IPS-15b (cell line): ENCODE measurements around the gene LYZL1.
"Not testable (repeated sequence)": the region's sequence is repeated elsewhere in the genome, so short reads cannot be mapped to it uniquely, and the experiment has no call there.

ENCODE experiments used
- H3K27me3 ChIP-seq: one replicate; pipeline ENCODE4 v1.6.1; 2013; ENCODE audit warnings: low read length; ENCODE audit not compliant: control insufficient read depth, insufficient read depth
- H3K36me3 ChIP-seq: one replicate; pipeline ENCODE4 v1.6.1; 2013; ENCODE audit warnings: low read length; ENCODE audit not compliant: control insufficient read depth, insufficient read depth
- H3K4me1 ChIP-seq: one replicate; pipeline ENCODE4 v1.6.1; 2013; ENCODE audit warnings: mild to moderate bottlenecking, low read length; ENCODE audit not compliant: control insufficient read depth, insufficient read depth
- H3K4me3 ChIP-seq: one replicate; pipeline ENCODE4 v1.5.1; 2013; ENCODE audit warnings: low read depth, low read length
- H3K9ac ChIP-seq: one replicate; pipeline ENCODE4 v1.6.1; 2013; ENCODE audit warnings: low read depth, mild to moderate bottlenecking, low read length
- H3K9me3 ChIP-seq: one replicate; pipeline ENCODE4 v1.6.1; 2013; ENCODE audit warnings: mild to moderate bottlenecking, low read length; ENCODE audit not compliant: control insufficient read depth, insufficient read depth

Gene LYZL1

GRCh38 chr10:29288906-29289305 is at the start of gene LYZL1:
LYZL1 (plus strand) TSS chr10:29289070; CDS start chr10:29291868, 2,798 bp downstream.
- not testable (repeated sequence) for H3K9me3 ChIP-seq, H3K4me3 ChIP-seq, H3K4me1 ChIP-seq, H3K9ac ChIP-seq, H3K36me3 ChIP-seq, H3K27me3 ChIP-seq

GRCh38 chr10:29239569-29240472 is 49.0 kb upstream of the LYZL1 start:
- H3K4me3 ChIP-seq = no peak overlapping the region
- no peaks in the 10 kb centered on the region for H3K9me3 ChIP-seq
- H3K9ac ChIP-seq = no peak overlapping the region
- peaks cover 3% of the 10 kb centered on the region for H3K4me1 ChIP-seq
- no peaks in the 10 kb centered on the region for H3K27me3 ChIP-seq
- H3K36me3 ChIP-seq = no peaks in the 10 kb centered on the region

GRCh38 chr10:29240986-29241660 is 47.7 kb upstream of the LYZL1 start:
- no peak overlapping the region for H3K4me3 ChIP-seq
- H3K9ac ChIP-seq = no peak overlapping the region
- H3K4me1 ChIP-seq = peaks cover 3% of the 10 kb centered on the region
- H3K36me3 ChIP-seq = no peaks in the 10 kb centered on the region
- H3K9me3 ChIP-seq = no peaks in the 10 kb centered on the region
- no peaks in the 10 kb centered on the region for H3K27me3 ChIP-seq

GRCh38 chr10:29241925-29242324 is 46.9 kb upstream of the LYZL1 start:
- no peak overlapping the region for H3K4me3 ChIP-seq
- H3K27me3 ChIP-seq = no peaks in the 10 kb centered on the region
- no peak overlapping the region for H3K9ac ChIP-seq
- H3K9me3 ChIP-seq = no peaks in the 10 kb centered on the region
- peaks cover 3% of the 10 kb centered on the region for H3K4me1 ChIP-seq
- no peaks in the 10 kb centered on the region for H3K36me3 ChIP-seq

- no peaks in the 10 kb centered on the region for H3K36me3 ChIP-seq
- no peak overlapping the region for H3K4me3 ChIP-seq
- H3K4me1 ChIP-seq = peaks cover 3% of the 10 kb centered on the region
- no peak overlapping the region for H3K9ac ChIP-seq
- H3K9me3 ChIP-seq = no peaks in the 10 kb centered on the region
- no peaks in the 10 kb centered on the region for H3K27me3 ChIP-seq
Measured at GRCh38 chr10:29243066-29243465, 45.8 kb upstream of the LYZL1 start.

- peaks cover 3% of the 10 kb centered on the region for H3K4me1 ChIP-seq
- no peaks in the 10 kb centered on the region for H3K36me3 ChIP-seq
- no peaks in the 10 kb centered on the region for H3K9me3 ChIP-seq
- H3K9ac ChIP-seq = no peak overlapping the region
- H3K4me3 ChIP-seq = no peak overlapping the region
- H3K27me3 ChIP-seq = no peaks in the 10 kb centered on the region
Measured at GRCh38 chr10:29243750-29244149, 45.1 kb upstream of the LYZL1 start.

GRCh38 chr10:29244978-29245377 is 43.9 kb upstream of the LYZL1 start:
- no peaks in the 10 kb centered on the region for H3K4me1 ChIP-seq
- no peak overlapping the region for H3K4me3 ChIP-seq

GRCh38 chr10:29245476-29245875 is 43.4 kb upstream of the LYZL1 start:
- H3K4me1 ChIP-seq = no peaks in the 10 kb centered on the region
- no peak overlapping the region for H3K9ac ChIP-seq
- no peaks in the 10 kb centered on the region for H3K36me3 ChIP-seq
- H3K27me3 ChIP-seq = no peaks in the 10 kb centered on the region
- H3K9me3 ChIP-seq = no peaks in the 10 kb centered on the region
- H3K4me3 ChIP-seq = no peak overlapping the region

More at GRCh38 chr10:29244978-29245377, 43.9 kb upstream of the LYZL1 start:
- Histone ChIP-seq H3K9me3 (no peaks in the 10 kb centered on the region), H3K27me3 (no peaks in the 10 kb centered on the region), H3K9ac (no peak overlapping the region), H3K36me3 (no peaks in the 10 kb centered on the region)

- no peaks in the 10 kb centered on the region for H3K9me3 ChIP-seq
- no peak overlapping the region for H3K4me3 ChIP-seq
- no peak overlapping the region for H3K9ac ChIP-seq
- H3K36me3 ChIP-seq = no peaks in the 10 kb centered on the region
- H3K27me3 ChIP-seq = no peaks in the 10 kb centered on the region
- H3K4me1 ChIP-seq = no peaks in the 10 kb centered on the region
Measured at GRCh38 chr10:29246449-29246848, 42.4 kb upstream of the LYZL1 start.

GRCh38 chr10:29248158-29248557 is 40.7 kb upstream of the LYZL1 start:
- H3K9me3 ChIP-seq = no peaks in the 10 kb centered on the region
- H3K27me3 ChIP-seq = no peaks in the 10 kb centered on the region
- no peaks in the 10 kb centered on the region for H3K36me3 ChIP-seq
- no peak overlapping the region for H3K4me3 ChIP-seq
- no peaks in the 10 kb centered on the region for H3K4me1 ChIP-seq
- no peak overlapping the region for H3K9ac ChIP-seq

GRCh38 chr10:29249018-29249417 is 39.9 kb upstream of the LYZL1 start:
- H3K27me3 ChIP-seq = no peaks in the 10 kb centered on the region
- no peak overlapping the region for H3K9ac ChIP-seq
- no peaks in the 10 kb centered on the region for H3K36me3 ChIP-seq
- H3K4me3 ChIP-seq = no peak overlapping the region
- H3K9me3 ChIP-seq = no peaks in the 10 kb centered on the region
- no peaks in the 10 kb centered on the region for H3K4me1 ChIP-seq

- H3K27me3 ChIP-seq = no peaks in the 10 kb centered on the region
- no peaks in the 10 kb centered on the region for H3K9me3 ChIP-seq
- H3K4me3 ChIP-seq = no peak overlapping the region
- no peaks in the 10 kb centered on the region for H3K36me3 ChIP-seq
- H3K4me1 ChIP-seq = no peaks in the 10 kb centered on the region
- H3K9ac ChIP-seq = no peak overlapping the region
Measured at GRCh38 chr10:29250066-29250465, 38.8 kb upstream of the LYZL1 start.
